Loucy (cell line): ENCODE data around the gene SAT2.

Experiments
- EZH2phosphoT487 ChIP-seq: fragments of 200-600 bp; IDR thresholded peaks from 2 replicates; pipeline ENCODE4 v1.6.1; 2018; ENCODE audit warnings: antibody characterized with exemption, mild to moderate bottlenecking, moderate library complexity, borderline replicate concordance
- TF ChIP-seq, protein P1 (sequence below): fragments of 200-600 bp; sonication (generic); conservative IDR thresholded peaks from 2 replicates; pipeline ENCODE4 v1.5.1; 2014; ENCODE audit warnings: mild to moderate bottlenecking, antibody characterized with exemption, low read length

DNA sequence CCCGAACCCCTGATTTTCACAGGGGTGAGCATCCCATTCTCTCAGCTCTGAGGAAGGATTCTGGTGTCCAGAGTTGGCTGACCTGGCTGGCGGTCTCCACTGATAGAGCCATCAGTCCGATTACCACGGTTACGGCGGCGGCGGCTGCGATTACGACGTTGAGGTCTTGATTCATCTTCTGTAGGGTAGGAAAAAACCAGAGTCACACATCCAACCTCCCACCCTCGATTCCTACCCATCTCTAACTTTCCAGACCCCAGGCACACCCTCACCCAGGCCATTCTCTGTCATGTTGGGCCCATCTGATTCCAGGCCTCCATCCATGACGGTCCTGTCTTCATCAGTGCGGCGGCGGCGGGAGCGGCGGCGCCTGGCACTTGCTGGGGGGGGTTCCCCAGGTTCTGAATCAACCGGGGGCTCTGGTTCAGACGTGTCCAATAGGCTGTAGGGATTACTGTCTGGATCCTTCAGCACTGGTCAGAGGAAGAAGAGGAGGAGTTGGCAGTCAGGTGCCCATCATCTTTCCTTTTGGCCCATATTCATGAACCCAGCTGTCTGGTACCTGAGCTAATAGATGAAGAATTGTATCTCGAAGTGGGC is 35.1 kb downstream of the SAT2 start:
- TF ChIP-seq, protein P1, sequence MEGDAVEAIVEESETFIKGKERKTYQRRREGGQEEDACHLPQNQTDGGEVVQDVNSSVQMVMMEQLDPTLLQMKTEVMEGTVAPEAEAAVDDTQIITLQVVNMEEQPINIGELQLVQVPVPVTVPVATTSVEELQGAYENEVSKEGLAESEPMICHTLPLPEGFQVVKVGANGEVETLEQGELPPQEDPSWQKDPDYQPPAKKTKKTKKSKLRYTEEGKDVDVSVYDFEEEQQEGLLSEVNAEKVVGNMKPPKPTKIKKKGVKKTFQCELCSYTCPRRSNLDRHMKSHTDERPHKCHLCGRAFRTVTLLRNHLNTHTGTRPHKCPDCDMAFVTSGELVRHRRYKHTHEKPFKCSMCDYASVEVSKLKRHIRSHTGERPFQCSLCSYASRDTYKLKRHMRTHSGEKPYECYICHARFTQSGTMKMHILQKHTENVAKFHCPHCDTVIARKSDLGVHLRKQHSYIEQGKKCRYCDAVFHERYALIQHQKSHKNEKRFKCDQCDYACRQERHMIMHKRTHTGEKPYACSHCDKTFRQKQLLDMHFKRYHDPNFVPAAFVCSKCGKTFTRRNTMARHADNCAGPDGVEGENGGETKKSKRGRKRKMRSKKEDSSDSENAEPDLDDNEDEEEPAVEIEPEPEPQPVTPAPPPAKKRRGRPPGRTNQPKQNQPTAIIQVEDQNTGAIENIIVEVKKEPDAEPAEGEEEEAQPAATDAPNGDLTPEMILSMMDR: no peak
- TF ChIP-seq EZH2phosphoT487: no peak
